H9 (cell line): ENCODE measurements around the gene TAF4. TPM values are rescaled to one million over a fixed set of nuclear protein-coding genes. Genes with fewer than 3 reads are reported as not detected.

ENCODE experiments used
- DNase-seq: peaks from one replicate; pipeline ENCODE4 v3.0.0-alpha.2; 2017
- H2AFZ ChIP-seq: one replicate; pipeline ENCODE4 v1.6.1; 2013; ENCODE audit warnings: mild to moderate bottlenecking, low read length, control low read depth, moderate library complexity
- H2AK5ac ChIP-seq: 2 replicates; pipeline ENCODE4 v1.6.1; 2013; ENCODE audit warnings: low read length, control low read depth, mixed read lengths; ENCODE audit not compliant: insufficient read length
- H2BK120ac ChIP-seq: one replicate; pipeline ENCODE4 v1.6.1; 2013; ENCODE audit warnings: low read depth, mild to moderate bottlenecking, low read length, control low read depth, inconsistent platforms; ENCODE audit not compliant: poor library complexity, severe bottlenecking
- H2BK12ac ChIP-seq: 2 replicates; pipeline ENCODE4 v1.6.1; 2013; ENCODE audit warnings: low read length, control low read depth, mixed read lengths, low read depth; ENCODE audit not compliant: insufficient read length
- H2BK15ac ChIP-seq: 2 replicates; pipeline ENCODE4 v1.6.1; 2013; ENCODE audit warnings: low read depth, low read length, control low read depth
- H2BK20ac ChIP-seq: one replicate; pipeline ENCODE4 v1.6.1; 2013; ENCODE audit warnings: low read depth, mild to moderate bottlenecking, low read length, control low read depth, inconsistent platforms; ENCODE audit not compliant: poor library complexity, severe bottlenecking
- H2BK5ac ChIP-seq: 2 replicates; pipeline ENCODE4 v1.6.1; 2013; ENCODE audit warnings: low read length, control low read depth, mixed read lengths; ENCODE audit not compliant: insufficient read length
- H3K14ac ChIP-seq: 2 replicates; pipeline ENCODE4 v1.6.1; 2013; ENCODE audit warnings: low read length, control low read depth; ENCODE audit not compliant: insufficient read depth
- H3K18ac ChIP-seq: 2 replicates; pipeline ENCODE4 v1.6.1; 2013; ENCODE audit warnings: low read depth, mild to moderate bottlenecking, mixed read lengths, low read length, control low read depth; ENCODE audit not compliant: insufficient read length
- H3K23ac ChIP-seq: 2 replicates; pipeline ENCODE4 v1.6.1; 2013; ENCODE audit warnings: low read length, control low read depth, mixed read lengths, low read depth; ENCODE audit not compliant: insufficient read length
- H3K23me2 ChIP-seq: 2 replicates; pipeline ENCODE4 v1.6.1; 2013; ENCODE audit warnings: low read depth, mild to moderate bottlenecking, mixed read lengths, low read length, control low read depth; ENCODE audit not compliant: insufficient read length, poor library complexity, severe bottlenecking
- H3K27ac ChIP-seq: 2 replicates; pipeline ENCODE4 v1.5.1; 2013; ENCODE audit warnings: low read length, control low read depth, mixed read lengths, low read depth; ENCODE audit not compliant: insufficient read length
- H3K27me3 ChIP-seq: 2 replicates; pipeline ENCODE4 v1.6.1; 2013; ENCODE audit warnings: low read length, control low read depth, inconsistent platforms; ENCODE audit not compliant: insufficient read depth
- H3K4ac ChIP-seq: 2 replicates; pipeline ENCODE4 v1.6.1; 2013; ENCODE audit warnings: low read depth, mild to moderate bottlenecking, control low read depth, inconsistent platforms, low read length, moderate library complexity
- H3K4me1 ChIP-seq: 2 replicates; pipeline ENCODE4 v1.6.1; 2013; ENCODE audit warnings: low read length, control low read depth, inconsistent platforms; ENCODE audit not compliant: insufficient read depth
- H3K4me2 ChIP-seq: 2 replicates; pipeline ENCODE4 v1.6.1; 2013; ENCODE audit warnings: low read length, control low read depth, mixed read lengths; ENCODE audit not compliant: insufficient read length, insufficient read depth
- H3K56ac ChIP-seq: 2 replicates; pipeline ENCODE4 v1.6.1; 2013; ENCODE audit warnings: low read depth, mild to moderate bottlenecking, mixed read lengths, low read length, control low read depth; ENCODE audit not compliant: insufficient read length
- H3K79me1 ChIP-seq: 2 replicates; pipeline ENCODE4 v1.6.1; 2013; ENCODE audit warnings: low read depth, mild to moderate bottlenecking, moderate library complexity, low read length, control low read depth, inconsistent platforms; ENCODE audit not compliant: insufficient read depth, poor library complexity, severe bottlenecking
- H3K79me2 ChIP-seq: 2 replicates; pipeline ENCODE4 v1.6.1; 2013; ENCODE audit warnings: low read length, control low read depth, inconsistent platforms; ENCODE audit not compliant: insufficient read depth
- H3K9ac ChIP-seq: 2 replicates; pipeline ENCODE4 v1.6.1; 2013; ENCODE audit warnings: low read length, control low read depth, mixed read lengths; ENCODE audit not compliant: insufficient read length; ENCODE audit errors: extremely low read depth
- H3K9me3 ChIP-seq: one replicate; pipeline ENCODE4 v1.6.1; 2013; ENCODE audit warnings: low read depth, low read length, inconsistent platforms; ENCODE audit not compliant: control insufficient read depth
- H3T11ph ChIP-seq: one replicate; pipeline ENCODE4 v1.6.1; 2013; ENCODE audit warnings: mild to moderate bottlenecking, low read length, control low read depth, inconsistent platforms
- H4K20me1 ChIP-seq: one replicate; pipeline ENCODE4 v1.6.1; 2013; ENCODE audit not compliant: control insufficient read depth, insufficient read length, insufficient read depth
- H4K5ac ChIP-seq: 2 replicates; pipeline ENCODE4 v1.6.1; 2013; ENCODE audit warnings: low read depth, mild to moderate bottlenecking, mixed read lengths, low read length, control low read depth; ENCODE audit not compliant: insufficient read length
- H4K8ac ChIP-seq: replicated peaks from 2 replicates; pipeline ENCODE4 v1.6.1; 2013; ENCODE audit warnings: low read length, control low read depth, mixed read lengths, low read depth; ENCODE audit not compliant: insufficient read length
- H4K91ac ChIP-seq: 2 replicates; pipeline ENCODE4 v1.6.1; 2013; ENCODE audit warnings: low read depth, mild to moderate bottlenecking, moderate library complexity, mixed read lengths, low read length, control low read depth; ENCODE audit not compliant: insufficient read length
- H3K27ac Mint-ChIP-seq, 3 experiments: 2 replicates in 2 of 3; 3 replicates in 1 of 3; pipeline ENCODE4 v1.8.0; 2020 to 2021; ENCODE audit warnings: mixed read lengths in 3 of 3, mild to moderate bottlenecking in 1 of 3, moderate library complexity in 1 of 3
- H3K27me3 Mint-ChIP-seq: 2 replicates; pipeline ENCODE4 v1.8.0; 2021; ENCODE audit warnings: low read depth, mild to moderate bottlenecking, moderate library complexity, mixed read lengths
- H3K36me3 Mint-ChIP-seq, 3 experiments: 2 replicates in 2 of 3; 3 replicates in 1 of 3; pipeline ENCODE4 v1.8.0; 2020 to 2021; ENCODE audit warnings: low read depth in 3 of 3, mixed read lengths in 3 of 3; ENCODE audit not compliant: insufficient read depth in 1 of 3
- H3K4me1 Mint-ChIP-seq, 2 experiments: 2 replicates each; pipeline ENCODE4 v1.8.0; 2020; ENCODE audit warnings: mixed read lengths in 2 of 2
- H3K4me3 Mint-ChIP-seq, 2 experiments: 2 replicates in 1 of 2; 3 replicates in 1 of 2; pipeline ENCODE4 v1.8.0; 2020 to 2021; ENCODE audit warnings: mild to moderate bottlenecking in 2 of 2, mixed read lengths in 2 of 2, moderate library complexity in 1 of 2
- H3K9me3 Mint-ChIP-seq, 2 experiments: 2 replicates in 1 of 2; 3 replicates in 1 of 2; pipeline ENCODE4 v1.8.0; 2020; ENCODE audit warnings: mild to moderate bottlenecking in 2 of 2, mixed read lengths in 2 of 2, moderate library complexity in 1 of 2
- WGBS: extraction: QIAGEN DNeasy Blood & Tissue Kit; methylation state at CpG from one replicate; pipeline ENCODE4 v1.1.7; 2013; ENCODE audit warnings: missing lambda C conversion rate, low lambda C conversion rate, mixed read lengths; ENCODE audit not compliant: insufficient read length; ENCODE audit errors: extremely low coverage; 5-methylcytosine and 5-hydroxymethylcytosine counted together
- total RNA-seq: library from RNA; stranded (reverse); gene quantifications from 2 replicates; pipeline ENCODE4 v1.2.1, GENCODE V29; 2021
- TF ChIP-seq, protein P1 (sequence below): fragments of 200-600 bp; sonication (generic); conservative IDR thresholded peaks from 3 replicates; pipeline ENCODE4 v1.8.0; 2021; ENCODE audit warnings: antibody characterized with exemption, mild to moderate bottlenecking

The TAF4 gene
- total RNA-seq, 1 experiment from 2014 or later, result 30.8 TPM

DNA sequence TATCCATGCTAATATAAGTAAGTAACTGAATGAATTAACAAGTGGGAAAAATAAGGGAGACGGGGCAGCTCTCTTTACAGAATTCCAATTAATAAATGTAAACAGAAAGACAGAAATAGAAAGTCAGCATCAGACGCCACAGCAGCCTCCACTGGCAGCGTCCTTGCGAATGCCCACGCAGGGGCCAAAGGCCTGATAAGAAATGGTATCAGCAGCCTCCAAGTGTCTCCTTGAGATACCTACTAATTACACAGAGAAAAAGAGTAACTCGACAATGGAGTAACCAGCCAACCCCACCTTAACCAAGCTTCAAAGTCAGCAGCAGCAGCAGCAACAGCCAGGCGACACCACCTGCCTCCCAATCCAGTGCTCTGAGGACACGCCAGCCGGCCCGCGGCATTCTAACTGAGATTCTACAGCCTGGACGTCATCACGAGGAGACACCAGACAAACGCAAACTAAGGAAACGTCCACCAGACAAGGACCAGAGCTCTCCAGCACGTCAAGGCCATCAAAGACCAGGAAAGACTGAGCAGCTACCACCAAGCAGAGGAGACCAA is 78.8 kb downstream of the TAF4 start:
- H3K27me3 Mint-ChIP-seq, result no peaks in the 10 kb centered on the region
- peaks cover 7 to 9% of the 10 kb centered on the region in 2 experiments for H3K9me3 Mint-ChIP-seq
- H2BK120ac ChIP-seq, result no peak overlapping the region
- no peak overlapping the region for H2BK12ac ChIP-seq
- H2BK20ac ChIP-seq, result no peak overlapping the region
- H4K20me1 ChIP-seq, result no peaks in the 10 kb centered on the region
- H2AK5ac ChIP-seq, result no peak overlapping the region
- no peak overlapping the region for H3K4me2 ChIP-seq
- no peak overlapping the region; a peak in 2 of 7 replicates for H3K27ac Mint-ChIP-seq
- peaks cover 4% of the 10 kb centered on the region for H3K9me3 ChIP-seq
- no peaks in the 10 kb centered on the region for H3K4me1 Mint-ChIP-seq
- H3T11ph ChIP-seq, result no peak overlapping the region
- no peak overlapping the region for H4K5ac ChIP-seq
- H2BK15ac ChIP-seq, result no peak overlapping the region
- H4K8ac ChIP-seq, result no peak overlapping the region
- H3K79me1 ChIP-seq, result peaks cover 3% of the 10 kb centered on the region
- no CpG with 5 or more reads among the region's 16 CpGs for WGBS
- no peak overlapping the region for H3K4me3 Mint-ChIP-seq
- H3K18ac ChIP-seq, result no peak overlapping the region
- H2BK5ac ChIP-seq, result no peak overlapping the region
- H2AFZ ChIP-seq, result no peak overlapping the region
- no peak overlapping the region for H4K91ac ChIP-seq
- no peak overlapping the region for H3K9ac ChIP-seq
- H3K27ac ChIP-seq, result no peak overlapping the region
- no peaks in the 10 kb centered on the region for H3K23me2 ChIP-seq
- H3K36me3 Mint-ChIP-seq, result peaks cover 51 to 73% (median 71%) of the 10 kb centered on the region in 3 experiments
- no peak for DNase-seq
- no peak overlapping the region for H3K56ac ChIP-seq
- H3K4me1 ChIP-seq, result no peaks in the 10 kb centered on the region
- H3K27me3 ChIP-seq, result no peaks in the 10 kb centered on the region
- no peak overlapping the region for H3K14ac ChIP-seq
- no peak overlapping the region for H3K4ac ChIP-seq
- H3K79me2 ChIP-seq, result no peaks in the 10 kb centered on the region
- TF ChIP-seq, protein P1, sequence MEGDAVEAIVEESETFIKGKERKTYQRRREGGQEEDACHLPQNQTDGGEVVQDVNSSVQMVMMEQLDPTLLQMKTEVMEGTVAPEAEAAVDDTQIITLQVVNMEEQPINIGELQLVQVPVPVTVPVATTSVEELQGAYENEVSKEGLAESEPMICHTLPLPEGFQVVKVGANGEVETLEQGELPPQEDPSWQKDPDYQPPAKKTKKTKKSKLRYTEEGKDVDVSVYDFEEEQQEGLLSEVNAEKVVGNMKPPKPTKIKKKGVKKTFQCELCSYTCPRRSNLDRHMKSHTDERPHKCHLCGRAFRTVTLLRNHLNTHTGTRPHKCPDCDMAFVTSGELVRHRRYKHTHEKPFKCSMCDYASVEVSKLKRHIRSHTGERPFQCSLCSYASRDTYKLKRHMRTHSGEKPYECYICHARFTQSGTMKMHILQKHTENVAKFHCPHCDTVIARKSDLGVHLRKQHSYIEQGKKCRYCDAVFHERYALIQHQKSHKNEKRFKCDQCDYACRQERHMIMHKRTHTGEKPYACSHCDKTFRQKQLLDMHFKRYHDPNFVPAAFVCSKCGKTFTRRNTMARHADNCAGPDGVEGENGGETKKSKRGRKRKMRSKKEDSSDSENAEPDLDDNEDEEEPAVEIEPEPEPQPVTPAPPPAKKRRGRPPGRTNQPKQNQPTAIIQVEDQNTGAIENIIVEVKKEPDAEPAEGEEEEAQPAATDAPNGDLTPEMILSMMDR, result no peak
- no peak overlapping the region for H3K23ac ChIP-seq
